CD4-positive, alpha-beta T cell treated with Interleukin-10 for 1 hour (primary cell): ENCODE measurements around the gene TBC1D26.
"Not testable (repeated sequence)": the region's sequence is repeated elsewhere in the genome, so short reads cannot be mapped to it uniquely, and the experiment has no call there.

Experiments used
- DNase-seq: peaks from one replicate; pipeline ENCODE4 v3.0.0-alpha.2; 2020

TBC1D26 gene

DNA sequence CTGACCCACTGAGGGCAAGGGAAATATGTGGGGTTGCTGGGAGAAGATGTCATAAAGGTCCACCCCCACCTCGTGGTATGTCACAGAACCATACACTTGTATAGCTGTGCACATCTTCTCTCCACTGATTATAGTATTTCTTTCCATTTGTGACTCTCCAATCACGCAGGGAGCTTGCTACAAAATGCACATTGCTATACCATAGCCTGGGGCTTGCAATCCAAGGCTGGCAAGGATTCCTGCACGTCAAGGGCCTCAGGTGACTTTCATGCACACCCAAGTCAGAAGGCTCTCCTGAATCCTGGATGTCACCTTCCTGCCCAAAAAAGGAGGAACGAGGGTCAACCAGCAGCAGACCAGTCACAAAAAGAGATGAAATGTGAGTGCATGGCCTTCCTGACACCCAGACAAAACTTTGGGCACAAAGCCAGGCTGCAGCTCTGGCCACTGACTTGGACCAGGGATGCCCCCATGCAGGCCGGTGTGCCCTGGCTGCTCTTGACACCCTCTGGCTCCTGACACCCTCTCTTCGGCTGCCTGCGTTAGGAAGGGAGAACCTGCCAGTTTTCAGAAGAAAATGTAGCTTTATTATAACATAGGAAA, 12.1 kb downstream of the TBC1D26 start:
- DNase-seq: no peak

DNA sequence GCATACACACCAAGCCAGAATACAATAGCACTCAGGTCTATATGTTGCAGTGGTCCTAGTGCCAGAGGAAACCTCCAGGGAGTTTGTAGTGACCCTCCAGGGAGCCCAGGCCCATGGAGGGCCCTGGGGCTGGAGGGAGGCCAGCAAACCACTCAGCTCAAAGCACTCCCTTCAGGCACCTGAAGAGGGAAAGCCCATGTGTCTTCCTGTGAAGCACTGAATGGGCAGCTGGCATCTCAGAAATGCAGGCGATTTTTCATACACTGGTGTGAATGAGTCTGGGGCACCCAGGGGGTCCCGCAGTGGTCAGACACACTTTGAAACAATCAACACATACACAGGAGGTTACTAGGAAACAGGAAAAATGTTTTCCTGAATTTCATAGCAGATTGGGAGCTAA, 12.8 kb downstream of the TBC1D26 start:
- DNase-seq: no peak

DNA sequence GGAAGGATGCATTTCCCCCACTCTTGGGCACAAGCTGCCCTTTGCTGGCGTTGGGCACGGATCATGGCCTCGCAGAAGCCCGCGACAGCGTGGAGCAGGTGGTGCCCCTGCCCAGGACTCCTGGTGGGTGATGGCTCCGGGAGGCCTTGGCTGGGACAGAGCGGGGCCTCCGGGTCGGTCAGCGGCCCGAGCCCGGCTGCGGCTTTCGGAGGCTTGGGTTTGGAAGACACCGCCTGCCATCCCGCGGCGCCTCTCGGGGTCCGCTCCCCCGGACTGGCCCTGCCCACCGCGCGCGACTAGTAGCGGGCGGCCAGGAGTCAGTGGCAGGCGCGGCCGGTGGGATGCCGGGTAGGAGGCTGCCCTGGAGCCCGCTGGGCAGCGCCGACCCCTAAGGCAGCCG, 17.3 kb downstream of the TBC1D26 start:
- not testable (repeated sequence) for DNase-seq

DNA sequence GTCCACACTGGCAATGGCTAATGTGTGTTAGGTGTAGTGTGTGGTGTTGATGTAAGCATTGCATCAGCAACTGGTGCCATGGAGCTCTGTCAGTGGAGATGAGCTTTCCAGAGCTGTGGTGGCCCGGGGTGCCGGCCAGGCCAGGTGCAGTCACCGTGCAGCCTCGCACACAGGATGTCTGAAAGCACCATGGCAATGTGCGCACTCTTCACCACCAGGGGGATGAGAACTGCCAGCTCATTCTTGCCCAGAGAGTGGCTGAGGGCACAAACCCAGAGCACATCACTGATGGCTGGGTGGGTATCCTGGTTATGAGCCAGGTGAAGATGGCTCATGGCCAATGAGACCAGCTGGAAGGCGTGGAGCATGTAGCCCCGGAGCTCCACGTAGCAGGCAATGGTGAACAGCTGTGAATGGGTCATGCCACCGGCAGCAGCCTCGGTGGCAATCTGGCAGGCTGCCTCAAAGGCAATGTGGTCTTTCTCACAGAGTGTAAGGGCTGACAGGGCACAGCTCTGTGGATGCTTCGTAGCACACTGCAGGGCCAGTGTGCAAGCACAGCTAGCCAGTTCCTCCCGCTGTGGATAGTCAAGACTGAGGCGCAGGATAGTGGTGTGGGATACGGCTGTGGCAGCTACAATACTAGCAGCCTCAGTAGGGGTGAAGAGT, 36.9 kb downstream of the TBC1D26 start:
- not testable (repeated sequence) for DNase-seq

DNA sequence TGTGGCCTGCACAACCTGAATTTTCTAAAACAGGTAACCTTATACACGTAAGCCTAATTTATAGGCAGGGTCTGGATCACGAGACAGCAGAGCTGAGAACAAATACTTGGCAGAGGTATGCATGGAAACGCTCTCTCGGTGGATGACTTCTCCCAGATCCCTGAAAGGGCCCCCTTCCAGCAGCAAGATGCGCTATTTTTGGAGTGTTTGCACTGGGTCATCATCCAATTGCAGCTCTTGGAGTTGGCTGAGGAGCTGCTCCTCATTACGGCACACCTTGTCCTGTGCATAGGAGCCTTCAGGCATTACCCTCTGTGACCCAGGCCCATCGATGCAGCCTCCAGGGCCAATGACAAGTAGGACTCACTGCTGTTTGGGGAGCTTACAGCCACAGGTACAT, 38.6 kb downstream of the TBC1D26 start:
- DNase-seq: not testable (repeated sequence)

DNA sequence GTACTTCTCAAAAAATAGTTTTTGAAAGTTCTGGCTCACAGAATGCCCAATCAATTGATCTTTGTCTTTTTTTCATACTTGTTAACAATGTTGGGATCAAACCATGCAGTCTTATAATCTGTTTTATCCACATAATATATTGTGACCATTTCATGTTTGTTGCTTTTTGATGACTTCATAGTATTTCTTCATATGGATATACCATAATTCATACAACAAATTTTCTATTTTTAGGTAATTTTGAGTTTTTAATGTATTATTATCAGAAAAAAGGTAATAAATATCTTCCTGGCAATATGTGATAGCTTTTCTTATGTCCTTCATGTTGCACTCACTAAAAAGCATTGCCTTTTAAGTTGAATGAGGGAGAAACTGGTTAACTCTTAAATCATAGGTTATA, 44.8 kb downstream of the TBC1D26 start:
- no peak for DNase-seq

DNA sequence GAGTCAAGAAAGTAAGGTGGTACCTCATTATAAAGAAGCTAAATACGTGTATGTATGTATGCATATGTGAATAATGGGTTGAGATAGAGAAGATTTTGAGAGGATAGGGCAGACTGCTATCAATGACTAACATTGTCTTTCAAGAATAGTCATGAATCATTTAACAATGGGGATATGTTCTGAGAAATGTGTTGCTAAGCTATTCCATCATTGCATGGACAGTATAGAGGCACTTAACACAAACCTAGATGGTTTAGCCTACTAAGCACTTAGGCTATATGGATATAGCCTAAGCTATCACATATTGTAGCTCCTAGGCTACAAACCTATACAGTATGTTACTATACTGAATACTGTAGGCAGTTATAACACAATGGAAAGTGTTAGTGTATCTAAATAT, 45.2 kb downstream of the TBC1D26 start:
- no peak for DNase-seq

DNA sequence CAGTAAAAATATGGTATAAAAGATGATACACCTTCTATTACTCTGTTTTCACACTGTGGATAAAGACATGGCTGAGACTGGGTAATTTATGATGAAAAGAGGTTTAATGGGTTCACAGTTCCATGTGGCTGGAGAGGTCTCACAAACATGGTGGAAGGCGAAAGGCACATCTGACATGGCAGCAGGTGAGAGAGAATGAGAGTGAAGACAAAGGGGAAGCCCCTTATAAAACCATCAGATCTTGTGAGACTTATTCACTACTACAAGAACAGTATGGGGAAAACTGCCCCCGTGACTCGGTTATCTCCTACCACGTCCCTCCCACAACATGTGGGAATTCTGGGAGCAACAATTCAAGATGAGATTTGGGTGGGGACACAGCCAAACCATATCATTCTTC, 45.6 kb downstream of the TBC1D26 start:
- no peak for DNase-seq

DNA sequence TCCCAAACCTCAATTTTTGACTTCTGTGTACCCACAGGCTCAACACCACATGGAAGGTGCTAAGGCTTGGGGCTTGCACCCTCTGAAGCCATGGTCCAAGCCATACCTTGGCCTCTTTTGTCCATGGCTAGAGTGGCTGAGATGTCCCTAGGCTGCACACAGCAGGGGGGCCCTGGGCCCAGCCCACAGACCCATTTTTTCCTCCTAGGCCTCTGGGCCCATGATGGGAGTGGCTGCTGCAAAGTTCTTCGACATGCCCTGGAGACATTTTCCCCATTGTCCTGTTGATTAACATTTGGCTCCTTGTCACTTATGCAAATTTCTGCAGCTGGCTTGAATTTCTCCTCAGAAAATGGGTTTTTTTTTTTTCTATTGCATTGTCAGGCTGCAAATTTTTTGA, 47.0 kb downstream of the TBC1D26 start:
- no peak for DNase-seq

DNA sequence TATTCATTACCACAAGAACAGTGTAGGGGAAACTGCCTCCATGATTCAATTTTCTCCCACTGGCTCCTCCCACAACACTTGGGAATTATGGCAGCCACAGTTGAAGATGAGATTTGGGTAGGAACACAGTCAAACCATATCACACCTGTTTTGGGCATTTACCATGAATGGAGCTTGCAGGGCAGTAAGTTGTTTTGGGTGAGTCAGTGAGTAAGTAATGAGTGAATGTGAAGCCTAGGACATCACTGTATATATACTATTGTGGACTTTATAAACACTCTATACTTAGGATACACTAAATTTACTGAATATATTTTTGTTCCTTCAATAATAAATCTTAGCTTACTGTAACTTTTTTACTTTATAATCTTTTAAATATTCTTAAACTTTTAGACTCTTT, 48.1 kb downstream of the TBC1D26 start:
- no peak for DNase-seq

DNA sequence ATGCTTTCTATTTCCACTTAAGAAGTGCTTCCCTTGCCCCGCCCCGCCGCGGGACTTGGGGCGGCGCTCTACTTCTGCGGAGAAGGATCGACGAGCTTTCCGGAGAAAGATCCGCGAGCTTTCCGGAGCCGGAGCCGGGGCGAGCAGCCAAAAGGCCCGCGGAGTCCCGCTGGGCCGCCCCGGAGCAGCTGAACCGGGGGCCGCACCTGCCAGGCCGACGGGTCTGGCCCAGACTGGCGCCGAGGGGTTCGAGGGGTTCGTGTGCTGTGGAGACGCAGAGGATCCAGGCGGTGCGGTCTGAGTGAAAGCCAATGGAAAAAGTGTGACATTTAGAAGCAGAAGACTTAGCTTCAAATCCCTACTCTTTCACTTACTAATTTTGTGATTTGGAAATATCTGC, 50.8 kb downstream of the TBC1D26 start:
- DNase-seq: no peak

DNA sequence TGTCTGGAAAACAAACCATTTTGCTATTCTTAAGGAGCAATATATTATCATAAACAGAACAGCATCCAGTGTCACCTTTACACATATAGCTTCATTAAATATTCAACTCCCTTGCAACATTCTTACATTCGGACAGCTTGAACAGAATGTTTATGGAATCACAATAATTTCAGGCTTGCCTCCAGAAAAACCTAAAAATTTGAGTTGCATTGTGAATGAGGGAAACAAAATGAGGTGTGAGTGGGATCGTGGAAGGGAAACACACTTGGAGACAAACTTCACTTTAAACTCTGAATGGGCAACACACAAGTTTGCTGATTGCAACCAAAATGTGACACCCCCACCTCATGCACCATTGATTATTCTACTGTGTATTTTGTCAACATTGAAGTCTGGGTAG, 51.4 kb downstream of the TBC1D26 start:
- DNase-seq: no peak

DNA sequence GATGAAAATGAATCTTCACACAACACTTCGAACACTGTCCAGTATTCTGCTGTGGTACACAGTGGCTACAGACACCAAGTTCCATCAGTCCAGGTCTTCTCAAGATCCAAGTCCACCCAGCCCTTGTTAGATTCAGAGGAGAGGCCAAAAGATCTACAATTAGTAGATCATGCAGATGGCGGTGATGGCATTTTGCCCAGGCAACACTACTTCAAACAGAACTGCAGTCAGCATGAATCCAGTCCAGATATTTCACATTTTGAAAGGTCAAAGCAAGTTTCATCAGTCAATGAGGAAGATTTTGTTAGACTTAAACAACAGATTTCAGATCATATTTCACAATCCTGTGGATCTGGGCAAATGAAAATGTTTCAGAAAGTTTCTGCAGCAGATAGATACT, 52.3 kb downstream of the TBC1D26 start:
- not testable (repeated sequence) for DNase-seq

DNA sequence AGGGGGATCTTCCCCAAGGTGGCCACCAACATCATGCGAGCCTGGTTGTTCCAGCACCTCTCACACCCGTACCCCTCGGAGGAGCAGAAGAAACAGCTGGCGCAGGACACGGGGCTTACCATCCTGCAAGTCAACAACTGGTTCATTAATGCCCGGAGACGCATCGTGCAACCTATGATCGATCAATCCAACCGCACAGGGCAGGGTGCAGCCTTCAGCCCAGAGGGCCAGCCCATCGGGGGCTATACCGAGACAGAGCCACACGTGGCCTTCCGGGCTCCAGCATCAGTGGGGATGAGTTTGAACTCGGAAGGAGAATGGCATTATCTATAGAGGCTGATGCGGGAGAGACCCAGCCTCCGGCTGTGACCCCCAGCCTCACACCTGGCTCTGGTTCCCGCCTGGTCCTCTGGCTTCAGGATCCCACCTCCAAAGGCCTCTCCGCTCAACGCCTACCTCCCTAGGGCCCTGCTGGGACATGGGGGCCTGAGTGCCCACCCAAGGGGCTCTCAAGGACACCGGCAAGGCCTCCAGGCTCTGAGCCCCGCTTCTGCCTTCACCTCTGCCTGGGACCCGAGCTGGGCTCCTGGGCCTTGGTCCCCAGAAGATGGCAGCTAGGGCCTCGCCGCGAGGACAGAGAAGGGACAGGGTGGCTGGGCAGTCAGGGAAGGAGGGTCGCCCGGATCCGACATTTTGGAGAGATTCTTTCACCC, 55.4 kb downstream of the TBC1D26 start:
- DNase-seq: not testable (repeated sequence)

DNA sequence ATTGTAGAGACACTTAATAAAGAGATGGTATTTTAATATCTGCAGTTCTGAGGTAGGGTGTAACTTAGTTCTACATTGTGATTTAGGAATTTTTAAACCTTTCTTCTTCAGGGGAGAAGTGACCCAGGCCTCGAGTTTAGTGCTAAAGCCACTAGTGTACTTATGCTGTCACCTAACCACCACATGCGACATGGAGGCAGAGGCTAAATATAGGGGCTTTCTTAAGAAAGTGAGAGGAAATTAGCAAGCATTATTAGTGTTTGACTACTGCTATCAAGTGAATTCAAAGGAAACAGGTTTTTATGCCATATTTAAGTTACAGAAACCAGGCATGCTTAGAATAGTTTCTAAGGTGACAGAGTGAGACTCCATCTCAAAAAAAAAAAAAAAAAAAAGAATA, 56.3 kb downstream of the TBC1D26 start:
- not testable (repeated sequence) for DNase-seq
